Measurements from ENCODE around the gene H2BK1.
A peak's percentile ranks its signal among the peaks of the same experiment; 100 is the strongest.

DNA sequence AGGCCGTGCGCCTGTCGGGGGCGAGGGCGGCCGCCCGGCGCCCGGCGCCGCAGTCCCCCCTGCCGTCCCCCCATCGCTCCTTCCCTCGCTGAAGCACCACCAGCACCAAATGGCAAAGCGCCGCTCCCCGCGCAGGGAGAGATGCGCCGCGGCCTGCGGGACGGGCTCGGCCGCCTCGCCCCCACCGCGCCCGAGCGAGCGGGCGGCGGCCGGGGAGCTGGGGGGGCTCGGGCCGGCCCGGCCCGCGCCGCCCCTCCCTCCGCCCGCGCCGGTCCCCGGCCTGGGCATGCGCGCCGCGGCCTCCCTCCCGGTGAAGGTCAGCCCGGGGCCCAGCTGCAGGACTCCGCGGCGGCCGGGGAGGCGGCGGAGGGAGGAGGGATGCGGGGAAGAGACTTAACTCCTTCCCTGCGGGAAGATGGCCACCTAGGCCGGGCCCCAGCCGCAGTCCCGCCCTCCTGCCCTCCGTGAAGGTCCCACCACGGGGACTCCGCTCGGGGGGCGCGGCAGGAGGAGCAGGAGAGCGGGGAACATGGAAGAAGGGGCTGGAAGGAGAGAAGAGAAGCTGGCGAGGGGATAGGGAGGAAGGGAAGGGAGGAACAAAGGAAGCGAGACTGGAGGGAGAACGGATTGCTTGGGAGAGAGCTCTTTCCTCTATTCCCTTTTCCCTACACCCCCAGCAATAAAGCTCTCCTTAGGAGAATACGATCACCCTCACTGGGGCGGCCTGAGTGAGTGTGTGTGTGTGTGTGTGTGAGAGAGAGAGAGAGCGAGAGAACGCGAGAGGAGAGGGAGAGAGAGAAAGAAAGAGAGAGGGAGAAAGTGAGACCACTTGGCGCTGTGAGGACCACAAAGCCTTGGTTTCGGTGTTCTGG lies 41.6 kb upstream of the H2BK1 start:
- TF ChIP-seq, protein P1, sequence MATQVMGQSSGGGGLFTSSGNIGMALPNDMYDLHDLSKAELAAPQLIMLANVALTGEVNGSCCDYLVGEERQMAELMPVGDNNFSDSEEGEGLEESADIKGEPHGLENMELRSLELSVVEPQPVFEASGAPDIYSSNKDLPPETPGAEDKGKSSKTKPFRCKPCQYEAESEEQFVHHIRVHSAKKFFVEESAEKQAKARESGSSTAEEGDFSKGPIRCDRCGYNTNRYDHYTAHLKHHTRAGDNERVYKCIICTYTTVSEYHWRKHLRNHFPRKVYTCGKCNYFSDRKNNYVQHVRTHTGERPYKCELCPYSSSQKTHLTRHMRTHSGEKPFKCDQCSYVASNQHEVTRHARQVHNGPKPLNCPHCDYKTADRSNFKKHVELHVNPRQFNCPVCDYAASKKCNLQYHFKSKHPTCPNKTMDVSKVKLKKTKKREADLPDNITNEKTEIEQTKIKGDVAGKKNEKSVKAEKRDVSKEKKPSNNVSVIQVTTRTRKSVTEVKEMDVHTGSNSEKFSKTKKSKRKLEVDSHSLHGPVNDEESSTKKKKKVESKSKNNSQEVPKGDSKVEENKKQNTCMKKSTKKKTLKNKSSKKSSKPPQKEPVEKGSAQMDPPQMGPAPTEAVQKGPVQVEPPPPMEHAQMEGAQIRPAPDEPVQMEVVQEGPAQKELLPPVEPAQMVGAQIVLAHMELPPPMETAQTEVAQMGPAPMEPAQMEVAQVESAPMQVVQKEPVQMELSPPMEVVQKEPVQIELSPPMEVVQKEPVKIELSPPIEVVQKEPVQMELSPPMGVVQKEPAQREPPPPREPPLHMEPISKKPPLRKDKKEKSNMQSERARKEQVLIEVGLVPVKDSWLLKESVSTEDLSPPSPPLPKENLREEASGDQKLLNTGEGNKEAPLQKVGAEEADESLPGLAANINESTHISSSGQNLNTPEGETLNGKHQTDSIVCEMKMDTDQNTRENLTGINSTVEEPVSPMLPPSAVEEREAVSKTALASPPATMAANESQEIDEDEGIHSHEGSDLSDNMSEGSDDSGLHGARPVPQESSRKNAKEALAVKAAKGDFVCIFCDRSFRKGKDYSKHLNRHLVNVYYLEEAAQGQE (IDR thresholded peaks at IDR 0.05; ENCODE audit: low read depth), result no peak
- TF ChIP-seq YY1 (IDR thresholded peaks at IDR 0.05; ENCODE audit: low read depth) (no peak), RAD21 (IDR thresholded peaks at IDR 0.05; ENCODE audit: low read depth) (no peak), CREB1 (IDR thresholded peaks at IDR 0.05; ENCODE audit: low read depth) (no peak), FOXM1 (IDR thresholded peaks at IDR 0.05; ENCODE audit: borderline replicate concordance, low read depth) (no peak), TAF1 (IDR thresholded peaks at IDR 0.05; ENCODE audit: low read depth) (no peak)
- TF ChIP-seq, protein P2, sequence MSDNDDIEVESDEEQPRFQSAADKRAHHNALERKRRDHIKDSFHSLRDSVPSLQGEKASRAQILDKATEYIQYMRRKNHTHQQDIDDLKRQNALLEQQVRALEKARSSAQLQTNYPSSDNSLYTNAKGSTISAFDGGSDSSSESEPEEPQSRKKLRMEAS (IDR thresholded peaks at IDR 0.05), result peak; percentile 28; the same call in 1 of the 2 replicates

Data from Ishikawa (cell line).